ENCODE data around the gene LMAN1L.

Gene LMAN1L

DNA sequence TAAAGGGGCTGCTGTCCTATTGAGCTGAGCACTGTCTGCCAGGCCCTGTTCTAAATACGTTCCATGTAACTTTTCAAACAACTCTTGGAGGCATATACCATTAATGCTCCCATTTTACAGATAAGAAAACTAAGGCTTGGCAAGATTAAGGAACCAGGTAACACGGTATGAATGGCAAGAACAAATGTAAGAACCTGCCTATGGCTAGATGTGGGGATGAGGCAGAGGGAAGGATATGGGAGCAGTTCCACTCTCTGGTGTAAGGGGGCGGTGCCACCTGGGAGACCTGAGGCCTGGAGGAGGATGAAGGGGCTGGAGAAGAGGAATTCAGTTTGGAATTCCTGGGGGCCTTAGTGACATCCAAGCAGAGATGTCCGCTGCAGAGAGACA is 3.8 kb upstream of the LMAN1L start:
- H3K4me3 ChIP-seq (ENCODE audit: low read depth, low read length), result no peak overlapping the region
- no peak for DNase-seq (ENCODE audit: low read depth)
- no peak for TF ChIP-seq CTCF (IDR thresholded peaks at IDR 0.05; ENCODE audit: low read depth, low read length, missing control alignments)

DNA sequence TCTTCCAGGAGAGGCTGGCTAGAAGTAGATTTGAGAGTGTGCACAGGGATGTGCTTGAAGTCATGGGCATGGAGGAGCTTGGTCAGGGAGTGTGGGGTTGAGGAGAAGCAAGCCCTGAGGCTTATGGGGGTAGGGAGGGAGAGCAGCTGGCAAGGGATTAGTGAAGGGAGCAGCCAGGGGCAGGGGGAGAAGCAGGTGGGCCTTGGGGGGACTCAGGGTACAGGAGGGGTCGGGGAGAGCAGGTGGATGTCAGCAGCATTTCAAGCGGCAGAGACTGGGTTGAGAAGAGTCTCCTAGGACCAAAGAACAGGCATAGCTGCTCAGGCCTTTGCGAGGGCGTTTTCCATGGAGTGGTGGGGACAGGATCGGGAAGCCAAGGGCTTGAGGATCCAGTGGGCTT is 3.4 kb upstream of the LMAN1L start:
- H3K4me3 ChIP-seq (ENCODE audit: low read depth, low read length), result no peak overlapping the region
- no peak for DNase-seq (ENCODE audit: low read depth)
- TF ChIP-seq CTCF (IDR thresholded peaks at IDR 0.05; ENCODE audit: low read depth, low read length, missing control alignments), result no peak

DNA sequence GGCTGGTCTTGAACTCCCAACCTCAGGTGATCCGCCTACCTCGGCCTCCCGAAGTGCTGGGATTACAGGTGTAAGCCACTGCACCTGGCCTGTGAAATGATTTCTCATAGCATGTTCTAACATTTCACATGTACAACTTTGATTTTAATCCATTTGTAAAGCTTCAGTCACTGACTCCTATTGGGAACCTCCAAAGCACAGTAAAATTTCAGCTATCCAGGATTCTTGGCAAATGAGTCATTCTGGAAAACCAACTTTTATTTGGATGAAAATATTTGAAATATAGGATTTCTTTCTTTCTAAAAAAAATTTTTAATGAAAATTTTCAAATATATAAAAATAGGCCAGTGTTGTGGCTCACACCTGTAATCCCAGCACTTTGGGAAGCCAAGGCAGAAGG is 2.7 kb upstream of the LMAN1L start:
- H3K4me3 ChIP-seq (ENCODE audit: low read depth, low read length), result no peak overlapping the region
- no peak for TF ChIP-seq CTCF (IDR thresholded peaks at IDR 0.05; ENCODE audit: low read depth, low read length, missing control alignments)
- no peak for DNase-seq (ENCODE audit: low read depth)

DNA sequence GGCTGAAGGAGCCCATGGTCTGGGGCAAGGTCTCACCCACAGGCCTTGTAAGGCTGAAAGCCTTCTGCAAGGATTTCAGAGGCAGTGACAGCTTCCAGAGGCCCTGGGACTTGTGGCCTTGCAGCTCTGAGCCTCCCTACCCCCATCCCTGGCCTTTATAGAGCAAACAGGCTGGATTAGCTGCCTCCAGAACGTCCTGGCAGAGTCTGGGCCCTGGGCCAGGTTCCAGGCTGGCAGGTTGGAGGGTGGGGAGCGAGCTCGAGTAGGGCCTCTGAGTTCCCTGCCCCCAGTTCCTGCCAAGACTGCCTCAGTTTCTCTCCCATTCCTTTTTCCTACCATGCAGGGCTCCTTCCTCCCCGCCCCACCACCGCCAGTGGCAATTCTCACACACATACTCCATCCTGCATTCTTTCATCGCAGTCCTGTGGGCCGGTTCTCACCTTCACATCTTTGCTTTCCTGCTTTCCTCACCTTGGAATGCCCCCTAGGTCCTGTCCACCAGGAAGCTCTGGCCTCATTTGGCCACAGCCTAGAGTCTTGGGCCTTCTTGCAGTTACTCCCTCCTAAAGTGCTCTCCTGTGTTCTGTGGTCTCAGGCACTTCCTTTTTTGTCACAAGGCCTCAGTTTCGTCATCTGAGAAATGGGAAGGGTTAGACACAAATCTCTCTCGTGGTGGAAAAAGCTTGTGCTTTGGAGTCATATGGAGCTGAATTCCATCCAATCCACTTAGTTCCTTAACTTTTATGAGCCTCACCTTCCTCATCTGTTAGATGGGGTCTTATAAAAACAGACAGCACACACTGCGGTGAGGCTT is 2.7 kb downstream of the LMAN1L start:
- no peak overlapping the region for H3K4me3 ChIP-seq (ENCODE audit: low read depth, low read length)
- TF ChIP-seq CTCF (IDR thresholded peaks at IDR 0.05; ENCODE audit: low read depth, low read length, missing control alignments), result no peak
- no peak for DNase-seq (ENCODE audit: low read depth)

GRCh38 chr15:74815961-74816360 is 3.3 kb downstream of the LMAN1L start:
- no peak overlapping the region for H3K4me3 ChIP-seq (ENCODE audit: low read depth, low read length)
- no peak for TF ChIP-seq CTCF (IDR thresholded peaks at IDR 0.05; ENCODE audit: low read depth, low read length, missing control alignments)
- DNase-seq (ENCODE audit: low read depth), result no peak

DNA sequence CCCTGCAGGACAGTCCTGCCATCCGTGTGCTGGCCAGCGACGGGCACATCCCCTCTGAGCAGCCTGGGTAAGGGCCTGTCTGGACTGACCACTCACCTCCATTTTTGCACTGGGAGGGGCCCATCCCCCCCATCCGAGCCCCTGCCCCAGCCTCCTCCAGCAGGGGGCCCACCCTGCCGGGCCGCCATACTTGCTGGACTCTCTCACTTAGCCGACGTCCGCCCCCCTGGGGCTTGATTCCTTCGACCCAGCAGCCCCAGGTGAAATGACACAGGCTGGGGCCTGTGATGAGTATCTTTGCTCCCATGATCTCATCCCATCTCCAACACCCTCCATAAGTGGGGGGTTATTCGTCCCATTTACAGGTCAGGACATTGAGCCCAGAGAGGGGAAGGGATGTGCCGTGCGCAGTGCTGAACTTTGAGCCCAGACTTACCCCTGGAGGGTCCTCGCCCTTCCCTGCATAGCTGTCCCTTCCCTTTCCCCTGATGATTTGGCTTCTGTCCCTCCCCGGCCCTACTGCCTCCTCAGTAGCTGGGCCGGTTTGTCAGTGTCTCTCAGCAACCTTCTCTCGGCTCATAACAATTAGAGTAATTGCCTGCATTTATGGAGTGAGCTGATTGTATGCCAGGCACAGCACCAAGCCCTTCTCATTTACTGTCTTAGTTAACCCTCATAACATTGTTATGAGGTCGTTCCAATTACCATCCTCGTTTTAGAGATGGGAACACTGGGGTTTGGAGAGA is 4.2 kb downstream of the LMAN1L start:
- H3K4me3 ChIP-seq (ENCODE audit: low read depth, low read length), result no peak overlapping the region
- DNase-seq (ENCODE audit: low read depth), result no peak

More for the DNA sequence above, 4.2 kb downstream of the LMAN1L start:
- TF ChIP-seq CTCF (IDR thresholded peaks at IDR 0.05; ENCODE audit: low read depth, low read length, missing control alignments), result no peak
